Measurements from ENCODE around the gene CAPZA1.

DNA sequence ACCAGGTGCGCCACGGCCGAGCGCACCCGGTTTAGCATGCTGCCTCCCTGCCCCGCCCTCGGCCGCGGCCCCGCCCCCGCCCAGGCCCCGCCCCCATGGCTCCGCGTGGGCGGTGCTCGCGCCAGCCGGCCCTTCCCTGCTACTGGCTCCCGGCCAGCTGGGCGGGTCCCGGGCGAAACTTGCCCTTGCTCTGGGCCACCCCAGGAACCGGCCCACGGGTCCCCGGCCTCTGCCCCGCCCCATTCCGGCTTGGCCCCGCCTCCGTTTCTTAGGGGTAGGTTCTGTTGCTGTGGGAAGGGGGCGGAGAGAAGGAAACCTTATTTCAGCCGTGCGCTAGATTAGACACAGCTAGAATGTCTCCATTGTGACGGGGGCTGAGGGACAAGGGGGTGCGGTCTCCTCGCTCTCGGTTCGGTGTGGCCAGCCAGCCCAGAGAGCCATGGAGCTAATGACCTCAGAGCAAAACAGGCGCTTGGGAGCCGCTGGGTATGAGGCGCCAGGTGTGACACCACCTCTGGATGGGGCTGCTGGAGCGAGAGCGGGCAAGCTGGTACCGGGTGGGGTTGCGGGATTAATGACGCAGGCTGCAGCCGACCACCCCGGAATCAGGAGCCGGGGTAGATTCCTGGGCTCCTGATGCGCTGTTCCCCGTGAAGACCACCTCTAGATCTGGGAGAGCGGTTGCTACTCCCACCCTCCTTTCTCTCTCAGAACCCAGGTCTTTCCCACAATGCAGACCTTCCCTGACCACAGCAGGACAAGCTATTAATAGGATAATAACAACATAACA is 95.8 kb downstream of the CAPZA1 start, which contains the start of gene PPM1J:
- no peak for TF ChIP-seq SUZ12 (IDR thresholded peaks at IDR 0.05; ENCODE audit: extremely low read depth, insufficient read depth, insufficient read length)
- no peak for TF ChIP-seq YY1 (IDR thresholded peaks at IDR 0.05; ENCODE audit: insufficient read depth, insufficient read length)
